SH-SY5Y (cell line): Measurements from ENCODE around the gene TM7SF3.

ENCODE experiments used
- GATA2 ChIP-seq: IDR thresholded peaks from 2 replicates; pipeline ENCODE4 v1.6.1; 2011; ENCODE audit warnings: mild to moderate bottlenecking, low read depth, low read length
- GATA3 ChIP-seq: IDR thresholded peaks from 2 replicates; pipeline ENCODE4 v1.6.1; 2011; ENCODE audit warnings: low read depth, mild to moderate bottlenecking, low read length, moderate library complexity

Gene TM7SF3

DNA sequence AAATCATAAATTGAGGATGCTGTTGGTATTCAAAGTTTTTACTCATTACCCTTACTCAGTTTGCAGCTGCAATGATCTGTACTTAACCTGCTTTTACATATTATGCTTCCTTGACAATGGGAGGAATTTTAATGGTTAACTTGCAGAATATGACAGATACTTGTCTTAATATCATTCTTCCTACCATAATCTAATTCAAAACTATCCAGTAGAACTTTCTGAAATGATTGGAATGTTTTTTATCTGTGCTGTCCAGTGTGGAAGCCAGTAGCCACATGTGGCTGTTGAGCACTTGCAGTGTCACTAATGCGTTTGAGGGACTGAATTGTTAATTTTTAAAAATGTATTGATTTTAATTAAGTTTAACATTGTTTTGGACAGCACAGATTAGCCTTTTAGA is 52.4 kb downstream of the TM7SF3 start:
- no peak for TF ChIP-seq GATA3

- TF ChIP-seq GATA2 = no peak
- no peak for TF ChIP-seq GATA3
These were observed 60.2 kb downstream of the TM7SF3 start for GRCh38 chr12:26954027-26954426.

- no peak for TF ChIP-seq GATA3
- TF ChIP-seq GATA2 = no peak
These were observed 60.7 kb downstream of the TM7SF3 start for GRCh38 chr12:26953447-26953846.

DNA sequence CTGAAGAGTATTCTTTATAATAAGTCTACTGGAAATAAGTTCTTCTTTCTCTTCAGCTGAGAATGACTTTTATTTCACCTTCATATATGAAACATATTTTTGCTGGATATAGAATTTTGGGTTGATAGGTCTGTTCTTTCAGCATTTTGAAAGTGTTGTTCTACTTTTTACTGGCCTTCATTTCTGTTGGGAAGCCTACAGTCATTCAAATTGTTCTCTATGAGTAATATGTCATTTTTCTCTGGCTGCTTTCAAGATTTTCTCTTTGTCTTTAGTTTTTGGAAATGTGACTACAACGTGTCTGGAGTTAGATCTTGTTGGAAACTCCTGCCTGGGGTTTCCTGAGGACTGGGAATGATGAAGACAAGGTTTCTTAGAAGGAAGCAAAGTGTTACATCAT is 65.9 kb downstream of the TM7SF3 start:
- TF ChIP-seq GATA2 = no peak
- no peak for TF ChIP-seq GATA3

DNA sequence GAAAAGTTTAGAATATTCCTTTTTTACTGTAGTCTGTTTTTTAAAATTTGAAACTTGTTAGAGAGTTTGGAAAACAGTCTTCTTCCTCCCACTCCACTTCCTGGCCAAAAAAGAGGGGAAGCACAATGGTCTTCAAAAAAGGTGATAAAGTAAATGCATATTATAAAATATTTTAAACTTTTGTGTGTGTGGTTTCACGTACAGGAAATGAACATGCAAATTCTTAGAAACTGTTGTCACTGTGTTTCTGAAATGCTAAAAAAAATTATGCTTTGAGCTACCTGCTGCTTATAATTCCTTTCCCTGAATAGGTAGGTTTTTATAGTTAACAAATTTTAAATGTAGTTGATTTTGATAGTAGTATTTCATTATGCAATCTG is 73.0 kb downstream of the TM7SF3 start:
- TF ChIP-seq GATA2 (no peak), GATA3 (no peak)

GRCh38 chr12:26940516-26941214 is 73.5 kb downstream of the TM7SF3 start:
- no peak for TF ChIP-seq GATA2
- TF ChIP-seq GATA3 = no peak

GRCh38 chr12:26939953-26940352 is 74.2 kb downstream of the TM7SF3 start:
- TF ChIP-seq GATA2 (no peak), GATA3 (no peak)

- no peak for TF ChIP-seq GATA3
- no peak for TF ChIP-seq GATA2
These were observed 74.9 kb downstream of the TM7SF3 start for GRCh38 chr12:26939192-26939832.

- TF ChIP-seq GATA3 = no peak
- TF ChIP-seq GATA2 = no peak
These were observed 75.5 kb downstream of the TM7SF3 start for GRCh38 chr12:26938701-26939062.

DNA sequence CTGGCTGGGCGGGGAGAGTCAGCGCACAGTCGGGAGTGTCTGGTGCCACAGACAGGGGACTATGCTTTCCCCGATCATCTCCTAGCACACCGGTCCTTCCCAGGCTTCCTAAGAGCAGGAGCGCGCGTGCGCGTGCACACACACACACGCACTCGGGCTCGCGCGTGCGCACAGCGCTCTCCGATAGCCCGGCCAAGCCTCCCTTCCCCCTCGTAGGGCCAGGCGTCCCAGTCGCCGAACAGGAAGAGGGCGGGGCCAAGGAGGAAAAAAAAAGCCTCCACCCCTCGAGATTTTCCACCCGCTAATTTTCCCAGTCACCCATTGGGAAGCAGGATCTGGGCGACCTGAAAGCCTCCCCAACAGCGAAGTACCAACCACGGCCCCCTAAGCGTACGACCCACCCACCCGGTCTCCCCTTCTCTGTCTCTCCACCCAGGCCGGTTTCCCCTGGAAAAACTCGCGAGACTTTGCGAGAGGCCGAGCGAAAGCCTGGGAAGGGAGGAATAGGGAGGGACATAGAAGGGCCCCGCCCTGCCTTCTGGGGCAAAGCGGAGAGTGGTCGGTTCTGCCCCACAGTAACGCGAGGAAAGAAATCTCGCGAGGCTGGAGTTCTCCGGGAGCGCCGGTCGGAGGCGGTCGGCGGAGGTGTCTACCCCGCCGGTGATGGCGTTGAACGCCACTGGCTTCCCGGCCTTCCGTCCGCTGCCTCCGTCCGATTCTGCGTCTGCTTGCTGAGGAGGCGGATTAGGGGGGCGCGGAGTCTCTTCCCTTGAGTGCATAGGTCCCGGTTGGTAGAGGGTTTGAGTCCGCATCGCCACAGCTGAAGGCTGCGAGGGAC is 76.1 kb downstream of the TM7SF3 start, which contains the start of the genes FGFR1OP2 and INTS13:
Gene FGFR1OP2, plus strand, starts transcription at position 608 of the 838 bp plus-strand sequence. CDS start 15,689 bp downstream, outside the sequence.
Gene INTS13, minus strand, starts transcription at position 119 of the 838 bp plus-strand sequence. CDS start 1,178 bp downstream, outside the sequence.
- TF ChIP-seq GATA3 = no peak
- no peak for TF ChIP-seq GATA2

- TF ChIP-seq GATA2 (no peak), GATA3 (no peak)
These were observed 76.7 kb downstream of the TM7SF3 start for GRCh38 chr12:26937443-26937862.

DNA sequence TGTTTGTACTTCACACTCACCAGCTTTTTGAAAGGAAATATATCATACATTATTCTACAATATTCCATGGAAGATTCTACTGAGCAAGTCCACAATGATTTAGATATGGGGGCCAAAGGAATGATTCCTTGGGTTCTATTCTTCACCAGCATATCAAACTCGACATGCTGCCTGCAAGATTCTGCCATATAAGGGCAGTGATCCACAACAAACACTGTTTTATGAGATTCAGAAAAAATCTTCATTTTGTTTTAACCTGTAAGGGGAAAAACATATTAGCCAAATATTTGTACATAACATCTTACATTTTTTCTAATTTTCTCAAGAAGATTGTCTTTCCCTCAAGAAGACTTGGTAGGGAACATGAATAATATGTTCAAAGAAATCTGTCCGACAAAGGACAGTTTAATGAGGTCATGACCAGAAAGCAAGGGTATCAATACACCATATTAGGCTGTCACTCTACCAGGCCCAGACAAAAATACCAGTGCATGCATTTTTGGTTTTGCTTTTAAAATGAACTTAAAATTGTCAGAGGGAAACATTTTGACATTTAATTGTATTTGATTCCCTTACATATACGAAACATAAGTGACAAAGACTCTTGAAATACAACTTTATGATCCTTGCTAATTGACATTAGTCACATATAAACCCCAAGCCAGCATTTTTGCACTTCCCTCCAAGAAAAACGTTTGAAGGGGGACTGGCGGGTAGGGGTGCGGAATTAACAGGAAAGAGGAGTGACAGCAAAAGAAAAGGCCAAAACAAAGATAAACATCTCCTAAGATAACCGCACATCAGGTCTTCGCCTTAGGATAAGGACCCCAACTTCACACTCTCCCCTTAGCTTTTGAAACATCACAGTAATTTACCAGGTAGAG is 77.4 kb downstream of the TM7SF3 start:
- TF ChIP-seq GATA3 = no peak
- TF ChIP-seq GATA2 = peak; percentile 39; the same call in 1 of the 2 replicates

- TF ChIP-seq GATA3 (no peak), GATA2 (no peak)
These were observed 78.4 kb downstream of the TM7SF3 start for GRCh38 chr12:26935636-26936378.

DNA sequence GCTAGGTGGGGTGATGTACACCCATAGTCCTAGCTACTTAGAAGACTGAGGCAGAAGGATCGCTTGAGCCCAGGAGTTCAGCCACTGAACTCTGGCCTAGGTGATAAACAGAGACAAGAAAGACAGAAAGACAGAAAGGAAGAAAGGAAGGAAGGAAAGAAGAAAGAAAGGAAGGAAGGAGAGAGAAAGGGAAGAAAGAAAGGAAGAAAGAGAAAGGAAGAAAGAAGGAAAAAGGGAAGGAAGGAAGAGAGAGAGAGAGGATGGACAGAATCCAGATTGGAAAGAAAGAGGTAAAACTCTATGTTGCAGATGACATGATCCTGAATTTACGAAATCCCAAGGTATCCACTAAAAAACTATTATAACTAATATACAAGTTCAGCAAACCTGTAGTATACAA is 84.6 kb downstream of the TM7SF3 start:
- TF ChIP-seq GATA2 (no peak), GATA3 (no peak)
